GM12891 (cell line): ENCODE results near the gene CPNE1.

Source experiments
- POLR2A ChIP-seq: IDR thresholded peaks from 2 replicates; pipeline ENCODE4 v1.6.1; 2011; ENCODE audit warnings: low read depth, low read length, control low read depth
- POLR2AphosphoS5 ChIP-seq: IDR thresholded peaks from 2 replicates; pipeline ENCODE4 v1.6.1; 2011; ENCODE audit warnings: low read depth, low read length, control low read depth

GRCh38 chr20:35620818-35621559 is 43.7 kb downstream of the CPNE1 start:
- TF ChIP-seq POLR2AphosphoS5 (no peak), POLR2A (no peak)
